ENCODE measurements around the gene ENPP4.

The ENPP4 gene

GRCh38 chr6:46136831-46137230, 7.0 kb downstream of the ENPP4 start:
- H3K27ac ChIP-seq (ENCODE audit: low read depth, low read length), result no peak overlapping the region

GRCh38 chr6:46137387-46137786, 7.6 kb downstream of the ENPP4 start:
- H3K36me3 ChIP-seq (ENCODE audit: control insufficient read depth, low read length), result peaks cover 14% of the 10 kb centered on the region
- no peak overlapping the region for H3K4me2 ChIP-seq (ENCODE audit: low read length)
- no peaks in the 10 kb centered on the region for H3K9me3 ChIP-seq (ENCODE audit: control insufficient read depth, insufficient read depth, low read length)
- no peak overlapping the region for H3K27ac ChIP-seq (ENCODE audit: low read depth, low read length)
- no peak for TF ChIP-seq EZH2phosphoT487 (IDR thresholded peaks at IDR 0.05; ENCODE audit: borderline replicate concordance, low read length)
- TF ChIP-seq, protein P1, sequence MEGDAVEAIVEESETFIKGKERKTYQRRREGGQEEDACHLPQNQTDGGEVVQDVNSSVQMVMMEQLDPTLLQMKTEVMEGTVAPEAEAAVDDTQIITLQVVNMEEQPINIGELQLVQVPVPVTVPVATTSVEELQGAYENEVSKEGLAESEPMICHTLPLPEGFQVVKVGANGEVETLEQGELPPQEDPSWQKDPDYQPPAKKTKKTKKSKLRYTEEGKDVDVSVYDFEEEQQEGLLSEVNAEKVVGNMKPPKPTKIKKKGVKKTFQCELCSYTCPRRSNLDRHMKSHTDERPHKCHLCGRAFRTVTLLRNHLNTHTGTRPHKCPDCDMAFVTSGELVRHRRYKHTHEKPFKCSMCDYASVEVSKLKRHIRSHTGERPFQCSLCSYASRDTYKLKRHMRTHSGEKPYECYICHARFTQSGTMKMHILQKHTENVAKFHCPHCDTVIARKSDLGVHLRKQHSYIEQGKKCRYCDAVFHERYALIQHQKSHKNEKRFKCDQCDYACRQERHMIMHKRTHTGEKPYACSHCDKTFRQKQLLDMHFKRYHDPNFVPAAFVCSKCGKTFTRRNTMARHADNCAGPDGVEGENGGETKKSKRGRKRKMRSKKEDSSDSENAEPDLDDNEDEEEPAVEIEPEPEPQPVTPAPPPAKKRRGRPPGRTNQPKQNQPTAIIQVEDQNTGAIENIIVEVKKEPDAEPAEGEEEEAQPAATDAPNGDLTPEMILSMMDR (IDR thresholded peaks at IDR 0.05; ENCODE audit: low read depth, low read length, poor library complexity, severe bottlenecking), result no peak
- no peaks in the 10 kb centered on the region for H3K9me2 ChIP-seq (replicated peaks; ENCODE audit: control insufficient read depth, low read length)
- peaks cover 21% of the 10 kb centered on the region for H3K4me1 ChIP-seq (ENCODE audit: control insufficient read depth, low read length)
- H3K79me2 ChIP-seq (ENCODE audit: control insufficient read depth, low read length), result peaks cover 71% of the 10 kb centered on the region
- H3K4me3 ChIP-seq (ENCODE audit: low read length), result no peak overlapping the region
- H3F3A ChIP-seq (ENCODE audit: control insufficient read depth, insufficient read depth), result no peaks in the 10 kb centered on the region
- H4K20me1 ChIP-seq (ENCODE audit: control insufficient read depth, insufficient read depth, low read depth, low read length), result peaks cover 4% of the 10 kb centered on the region; the same call in 1 of the 2 replicates
- H3K27me3 ChIP-seq (ENCODE audit: control insufficient read depth, low read length), result no peaks in the 10 kb centered on the region

More at GRCh38 chr6:46136831-46137230, 7.0 kb downstream of the ENPP4 start:
- H3K9me2 ChIP-seq (replicated peaks; ENCODE audit: control insufficient read depth, low read length), result no peaks in the 10 kb centered on the region
- no peaks in the 10 kb centered on the region for H3K27me3 ChIP-seq (ENCODE audit: control insufficient read depth, low read length)
- no peak overlapping the region for H3K4me2 ChIP-seq (ENCODE audit: low read length)
- H3K36me3 ChIP-seq (ENCODE audit: control insufficient read depth, low read length), result peaks cover 13% of the 10 kb centered on the region
- H3K79me2 ChIP-seq (ENCODE audit: control insufficient read depth, low read length), result peaks cover 71% of the 10 kb centered on the region
- no peak overlapping the region for H3K4me3 ChIP-seq (ENCODE audit: low read length)
- H4K20me1 ChIP-seq (ENCODE audit: control insufficient read depth, insufficient read depth, low read depth, low read length), result peaks cover 4% of the 10 kb centered on the region; the same call in 1 of the 2 replicates
- no peaks in the 10 kb centered on the region for H3K9me3 ChIP-seq (ENCODE audit: control insufficient read depth, insufficient read depth, low read length)
- no peaks in the 10 kb centered on the region for H3F3A ChIP-seq (ENCODE audit: control insufficient read depth, insufficient read depth)
- peaks cover 21% of the 10 kb centered on the region for H3K4me1 ChIP-seq (ENCODE audit: control insufficient read depth, low read length)
- TF ChIP-seq, protein P1 (IDR thresholded peaks at IDR 0.05; ENCODE audit: low read depth, low read length, poor library complexity, severe bottlenecking), result no peak
- TF ChIP-seq EZH2phosphoT487 (IDR thresholded peaks at IDR 0.05; ENCODE audit: borderline replicate concordance, low read length), result no peak

GRCh38 chr6:46138281-46138680, 8.5 kb downstream of the ENPP4 start:
- Histone ChIP-seq H4K20me1 (ENCODE audit: control insufficient read depth, insufficient read depth, low read depth, low read length) (peaks cover 4% of the 10 kb centered on the region; the same call in 1 of the 2 replicates), H3K9me2 (replicated peaks; ENCODE audit: control insufficient read depth, low read length) (no peaks in the 10 kb centered on the region), H3K36me3 (ENCODE audit: control insufficient read depth, low read length) (peaks cover 20% of the 10 kb centered on the region), H3K9me3 (ENCODE audit: control insufficient read depth, insufficient read depth, low read length) (no peaks in the 10 kb centered on the region), H3K4me2 (ENCODE audit: low read length) (peak overlapping the region; percentile 15), H3K27me3 (ENCODE audit: control insufficient read depth, low read length) (no peaks in the 10 kb centered on the region), H3K4me1 (ENCODE audit: control insufficient read depth, low read length) (peaks cover 21% of the 10 kb centered on the region), H3K27ac (ENCODE audit: low read depth, low read length) (no peak overlapping the region), H3K4me3 (ENCODE audit: low read length) (no peak overlapping the region), H3K79me2 (ENCODE audit: control insufficient read depth, low read length) (peaks cover 67% of the 10 kb centered on the region), H3F3A (ENCODE audit: control insufficient read depth, insufficient read depth) (no peaks in the 10 kb centered on the region)
- no peak for TF ChIP-seq EZH2phosphoT487 (IDR thresholded peaks at IDR 0.05; ENCODE audit: borderline replicate concordance, low read length)
- TF ChIP-seq, protein P1 (IDR thresholded peaks at IDR 0.05; ENCODE audit: low read depth, low read length, poor library complexity, severe bottlenecking), result no peak

Measured in DOHH2 (cell line).